ENCODE measurements around the gene TANK. TPM values are rescaled to one million over a fixed set of nuclear protein-coding genes. Genes with fewer than 3 reads are reported as not detected.

The TANK gene
- total and polyA plus RNA-seq, 2 of the 8 experiments (the other 6 are each of a cell fraction or from before 2014, with no cell fraction given) = 7.0 to 26.1 TPM

- Histone ChIP-seq H3K23ac (ENCODE audit: insufficient read length) (no peak overlapping the region), H3K9me3 (ENCODE audit: insufficient read depth in 2 of 2, low read depth in 1 of 2, low read length in 1 of 2) (no peaks in the 10 kb centered on the region), H3K4me1 (replicated peaks in 1 of 4; ENCODE audit: control insufficient read depth in 3 of 4, insufficient read depth in 4 of 4, low read length in 3 of 4) (no peaks in the 10 kb centered on the region; a peak in 1 of 7 replicates), H4K91ac (replicated peaks; ENCODE audit: insufficient read length, low read length) (no peak overlapping the region), H2BK5ac (ENCODE audit: low read depth, low read length) (no peak overlapping the region), H3K56ac (replicated peaks; ENCODE audit: insufficient read length, low read depth, low read length) (no peak overlapping the region), H4K5ac (ENCODE audit: insufficient read length, low read depth, low read length) (no peak overlapping the region), H3K4me3 (ENCODE audit: extremely low read depth in 1 of 4, insufficient read depth in 2 of 4, low read depth in 3 of 4, low read length in 4 of 4) (no peak overlapping the region), H2BK12ac (ENCODE audit: low read depth, low read length) (no peak overlapping the region), H2AFZ (ENCODE audit: low read length) (no peak overlapping the region), H3K23me2 (ENCODE audit: low read depth, low read length) (peaks cover 7% of the 10 kb centered on the region; the same call in 1 of the 2 replicates), H2BK15ac (ENCODE audit: low read length) (no peak overlapping the region), H3K9ac (replicated peaks in 1 of 4; ENCODE audit: extremely low read depth in 1 of 4, low read depth in 3 of 4, low read length in 3 of 4) (no peak overlapping the region), H3K27me3 (replicated peaks in 1 of 4; ENCODE audit: control insufficient read depth in 3 of 4, extremely low read depth in 1 of 4, insufficient read depth in 3 of 4, low read length in 3 of 4) (no peaks in the 10 kb centered on the region), H2AK5ac (ENCODE audit: low read depth, low read length) (no peak overlapping the region), H3K14ac (ENCODE audit: insufficient read length) (no peak overlapping the region), H3K79me1 (ENCODE audit: low read depth, low read length) (no peaks in the 10 kb centered on the region), H3K4me2 (ENCODE audit: insufficient read depth in 1 of 2, low read depth in 2 of 2, low read length in 2 of 2) (no peak overlapping the region), H2BK20ac (ENCODE audit: low read length) (no peak overlapping the region), H3K27ac (ENCODE audit: low read depth, low read length) (no peak overlapping the region), H2BK120ac (replicated peaks; ENCODE audit: low read depth, low read length) (no peak overlapping the region), H3K79me2 (ENCODE audit: control insufficient read depth in 1 of 2, insufficient read depth in 2 of 2, low read length in 2 of 2) (peaks cover 0 to 23% of the 10 kb centered on the region in 2 experiments; a peak in 2 of 4 replicates), H4K20me1 (replicated peaks in 1 of 2; ENCODE audit: control insufficient read depth in 1 of 2, insufficient read depth in 2 of 2, low read length in 2 of 2) (no peaks in the 10 kb centered on the region), H4K8ac (ENCODE audit: extremely low read depth, insufficient read depth, low read length) (no peak overlapping the region), H3K18ac (ENCODE audit: extremely low read depth, low read length) (no peak overlapping the region), H3K36me3 (ENCODE audit: control insufficient read depth in 2 of 4, insufficient read depth in 4 of 4, low read length in 3 of 4) (peaks cover 0 to 3% (median 1%) of the 10 kb centered on the region in 4 experiments; a peak in 5 of 8 replicates), H3K4ac (replicated peaks; ENCODE audit: insufficient read length, low read depth, low read length) (no peak overlapping the region)
- TF ChIP-seq HDAC6 (IDR thresholded peaks at IDR 0.05; ENCODE audit: low read depth, low read length) (no peak), EP300 (IDR thresholded peaks at IDR 0.05; ENCODE audit: borderline replicate concordance in 1 of 2, low read depth in 2 of 2, low read length in 2 of 2) (no peak), CHD1 (IDR thresholded peaks at IDR 0.05; ENCODE audit: low read depth, low read length) (no peak), BRCA1 (IDR thresholded peaks at IDR 0.05; ENCODE audit: low read depth, low read length) (no peak), MAFK (IDR thresholded peaks at IDR 0.05; ENCODE audit: low read depth, low read length) (no peak)
- DNase-seq (ENCODE audit: low read depth in 1 of 2, low spot score in 2 of 2) (no peak), FAIRE-seq (no peak)
- 89% methylated on average over 2 of the region's 2 CpGs; no CpG with 5 or more reads in 1 of the 2 experiments for WGBS, 2 experiments (ENCODE audit: extremely low coverage in 1 of 2, insufficient coverage in 1 of 2, insufficient read length in 1 of 2, insufficient replicate concordance in 2 of 2, low coverage in 1 of 2, low lambda C conversion rate in 2 of 2, missing lambda C conversion rate in 1 of 2)
- CTCF ChIA-PET (ENCODE audit: partially characterized antibody) = no interaction called here
- POLR2A ChIA-PET (ENCODE audit: partially characterized antibody) = interaction anchor here (0.9 kb wide), 1 partner anchor 18 kb away, joined by 3 read pairs; no protein-coding TSS in a partner anchor
Observed at GRCh38 chr2:161158882-161159281, 1.3 kb upstream of the TANK start.

All from H1 (cell line).